RWPE1 (cell line): ENCODE results near the gene LINGO4.

Experiments used
- CTCF ChIA-PET: fragments of 350-600 bp; sonication (Branson Sonifier 250); formaldehyde crosslinking; extraction: SDS; loops from one replicate; lab custom pipeline; 2021; lab: Yijun Ruan, JAX
- POLR2A ChIA-PET: fragments of 400-600 bp; formaldehyde crosslinking; extraction: SDS; loops from one replicate; lab custom pipeline; 2020; ENCODE audit warnings: antibody characterized with exemption; ENCODE audit not compliant: low non-redundant PET; lab: Yijun Ruan, JAX
- DNase-seq: peaks from one replicate; pipeline ENCODE4 v3.0.0; 2012; ENCODE audit warnings: low spot score
- H3K27ac ChIP-seq: fragments of 450-650 bp; 2 replicates; pipeline ENCODE4 v1.5.1; 2017
- CTCF ChIP-seq: fragments of 450-650 bp; conservative IDR thresholded peaks from 2 replicates; pipeline ENCODE4 v1.5.1; 2017; ENCODE audit warnings: low read depth, mild to moderate bottlenecking

LINGO4 gene

GRCh38 chr1:151837197-151837596 is 32.0 kb upstream of the LINGO4 start:
- ChIA-PET CTCF (interaction anchor here (0.5 to 1.4 kb wide), 6 partner anchors 10 to 243 kb away, joined by 3 to 11 read pairs (median 4); no protein-coding TSS in a partner anchor), POLR2A (interaction anchor here (0.6 to 0.8 kb wide), 2 partner anchors 65 to 298 kb away, joined by 3 to 4 read pairs; no protein-coding TSS in a partner anchor)
- DNase-seq: no peak
- peak overlapping the region; percentile 77 for H3K27ac ChIP-seq
- no peak for TF ChIP-seq CTCF

- no peak overlapping the region for H3K27ac ChIP-seq
- ChIA-PET POLR2A (no interaction called here), CTCF (interaction anchor here (0.6 to 1.4 kb wide), 6 partner anchors 13 to 371 kb away, joined by 3 to 11 read pairs (median 4); partner anchors contain the start of genes MRPL9 and THEM5)
These were observed 30.4 kb upstream of the LINGO4 start for GRCh38 chr1:151835596-151835995.

GRCh38 chr1:151834239-151834638 is 29.0 kb upstream of the LINGO4 start:
- no peak for TF ChIP-seq CTCF
- ChIA-PET CTCF (interaction anchor here (1.2 kb wide), 1 partner anchor 100 kb away, joined by 3 read pairs; no protein-coding TSS in a partner anchor), POLR2A (no interaction called here)
- no peak overlapping the region for H3K27ac ChIP-seq
- no peak for DNase-seq

More at GRCh38 chr1:151835596-151835995, 30.4 kb upstream of the LINGO4 start:
- TF ChIP-seq CTCF: no peak
- no peak for DNase-seq

DNA sequence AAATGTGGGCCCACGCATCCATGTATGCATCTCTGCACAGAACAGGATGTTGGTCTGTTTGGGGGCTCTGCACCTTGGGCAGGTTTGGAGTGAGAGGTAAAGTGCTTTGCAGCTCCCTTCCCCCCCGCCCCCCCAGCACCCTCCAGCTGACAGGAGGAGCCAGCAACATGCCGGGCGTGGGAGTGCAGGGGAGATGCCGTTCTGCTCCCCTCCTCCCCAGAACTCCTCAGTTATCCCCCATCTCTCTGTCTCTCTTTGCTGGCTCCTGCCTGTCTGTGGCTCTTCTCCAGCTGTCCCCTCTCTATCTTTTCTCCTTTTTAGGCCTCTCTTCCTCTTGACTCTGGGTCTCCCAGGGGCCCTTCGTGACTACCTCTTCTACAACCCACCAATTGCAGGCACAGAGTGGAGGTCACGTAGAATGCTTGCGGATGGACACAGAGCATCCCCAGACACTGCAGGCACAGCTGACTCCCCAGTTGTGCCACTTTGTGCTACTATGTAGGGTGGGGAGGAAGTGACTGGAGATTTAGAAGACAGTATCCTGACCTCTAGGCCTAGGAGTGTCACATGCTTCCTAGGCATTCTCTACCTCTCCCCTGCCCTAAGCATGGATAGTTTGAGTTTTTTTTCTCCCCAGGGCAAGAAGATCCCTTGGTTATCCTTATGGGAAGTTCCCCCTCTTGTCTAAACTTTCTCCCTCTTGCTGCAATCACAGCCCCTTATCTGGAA is 28.1 kb upstream of the LINGO4 start:
- no peak for DNase-seq
- ChIA-PET CTCF (interaction anchor here (0.6 kb wide), 1 partner anchor 61 kb away, joined by 3 read pairs; no protein-coding TSS in a partner anchor), POLR2A (no interaction called here)
- TF ChIP-seq CTCF: no peak
- peak overlapping the region; percentile 56 for H3K27ac ChIP-seq

DNA sequence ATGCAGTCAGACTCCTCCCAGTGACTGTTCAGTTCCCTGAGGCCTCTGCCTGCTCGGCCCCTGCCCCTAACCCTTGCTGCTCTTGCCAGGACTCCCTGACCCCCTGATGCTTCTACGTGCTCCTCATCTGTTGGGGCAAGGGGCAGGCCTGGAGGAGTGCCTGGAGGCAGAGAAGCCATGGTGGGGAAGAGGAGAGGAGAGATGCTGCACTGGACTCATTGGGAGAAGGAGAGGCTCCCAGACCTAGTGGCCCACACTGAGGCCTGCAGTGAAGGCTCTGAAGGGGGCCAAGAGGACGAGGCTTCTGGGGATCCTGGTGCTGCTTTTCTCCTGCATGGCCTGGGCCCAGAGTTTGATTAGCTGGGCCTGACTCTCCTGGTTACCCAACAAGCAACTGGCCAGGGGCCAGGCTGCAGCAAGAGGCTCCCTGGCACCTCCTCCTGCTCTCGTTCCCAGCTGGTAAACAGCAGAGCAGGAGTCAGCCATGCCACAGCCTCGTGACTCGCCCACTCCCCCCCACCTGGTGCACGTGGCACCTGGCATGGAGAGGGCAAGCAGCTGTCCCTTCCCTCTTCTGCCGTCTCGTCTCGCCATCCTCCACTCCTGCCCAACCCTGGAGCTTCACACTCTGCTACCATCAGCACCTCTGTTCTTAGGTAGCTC is 27.2 kb upstream of the LINGO4 start:
- peak overlapping the region; percentile 56 for H3K27ac ChIP-seq
- ChIA-PET CTCF (no interaction called here), POLR2A (no interaction called here)
- peak; percentile 34 for DNase-seq
- no peak for TF ChIP-seq CTCF

DNA sequence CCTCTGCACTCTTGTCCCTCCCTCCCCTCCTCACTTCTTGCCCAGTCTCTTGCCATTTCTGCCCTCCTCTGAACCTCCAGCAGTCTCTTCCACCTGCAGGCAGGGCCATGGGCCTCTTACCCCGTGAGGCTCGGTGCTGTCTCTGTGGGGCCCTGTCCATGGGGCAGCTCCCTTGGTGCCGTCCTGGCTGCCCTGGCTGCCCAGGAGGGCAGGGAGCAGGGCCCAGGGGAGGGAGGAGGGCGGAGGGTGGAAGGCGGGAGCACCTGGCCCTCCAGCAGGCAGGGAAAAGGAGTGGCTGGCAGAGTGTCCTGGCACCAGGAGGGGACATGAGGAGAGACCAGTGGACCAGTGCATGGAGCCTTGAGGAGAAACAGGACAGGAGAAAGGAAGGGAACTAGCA is 26.4 kb upstream of the LINGO4 start, which contains the start of gene RORC:
TSS of gene RORC (minus strand) at position 198 of the 400 bp plus-strand sequence. CDS start at position 160, 38 bp downstream.
- H3K27ac ChIP-seq: peak within 1 kb of the TSS; percentile 56
- TF ChIP-seq CTCF: no peak
- ChIA-PET POLR2A (no interaction called here), CTCF (no interaction called here)
- no peak for DNase-seq
